Neural crest cell (in vitro differentiated cells): ENCODE measurements around the gene CRYZL1. TPM values are rescaled to one million over a fixed set of nuclear protein-coding genes. Genes with fewer than 3 reads are reported as not detected.

Experiments
- DNase-seq: peaks from one replicate; pipeline ENCODE4 v3.0.0; 2021; ENCODE audit warnings: low read depth, mixed read lengths, low spot score
- H3K27ac Mint-ChIP-seq: one replicate; pipeline ENCODE4 v1.8.0; 2021; ENCODE audit warnings: mild to moderate bottlenecking, mixed read lengths; ENCODE audit not compliant: unreplicated experiment
- H3K27me3 Mint-ChIP-seq: 2 replicates; pipeline ENCODE4 v1.8.0; 2021; ENCODE audit warnings: low read depth, mild to moderate bottlenecking, mixed read lengths
- H3K36me3 Mint-ChIP-seq: 2 replicates; pipeline ENCODE4 v1.8.0; 2021; ENCODE audit warnings: low read depth, mild to moderate bottlenecking, mixed read lengths
- H3K4me1 Mint-ChIP-seq: 2 replicates; pipeline ENCODE4 v1.8.0; 2021; ENCODE audit warnings: mixed read lengths
- H3K4me3 Mint-ChIP-seq: one replicate; pipeline ENCODE4 v1.8.0; 2021; ENCODE audit warnings: mild to moderate bottlenecking, mixed read lengths
- H3K9me3 Mint-ChIP-seq: 2 replicates; pipeline ENCODE4 v1.8.0; 2021; ENCODE audit warnings: mixed read lengths
- total RNA-seq: library from RNA; stranded (reverse); gene quantifications from 2 replicates; pipeline ENCODE4 v1.2.1, GENCODE V29; 2021
- TF ChIP-seq, protein P1 (sequence below): fragments of 200-600 bp; sonication (generic); conservative IDR thresholded peaks from 2 replicates; pipeline ENCODE4 v1.5.0; 2021; ENCODE audit warnings: antibody characterized with exemption, mild to moderate bottlenecking

CRYZL1 gene
- total RNA-seq, 1 donor from 2014 or later = 55.8 TPM

- Mint-ChIP-seq H3K27ac (no peak overlapping the region), H3K9me3 (no peaks in the 10 kb centered on the region), H3K27me3 (no peaks in the 10 kb centered on the region), H3K4me3 (peak overlapping the region; percentile 93), H3K4me1 (peaks cover 31% of the 10 kb centered on the region), H3K36me3 (peaks cover 6% of the 10 kb centered on the region)
- TF ChIP-seq, protein P1, sequence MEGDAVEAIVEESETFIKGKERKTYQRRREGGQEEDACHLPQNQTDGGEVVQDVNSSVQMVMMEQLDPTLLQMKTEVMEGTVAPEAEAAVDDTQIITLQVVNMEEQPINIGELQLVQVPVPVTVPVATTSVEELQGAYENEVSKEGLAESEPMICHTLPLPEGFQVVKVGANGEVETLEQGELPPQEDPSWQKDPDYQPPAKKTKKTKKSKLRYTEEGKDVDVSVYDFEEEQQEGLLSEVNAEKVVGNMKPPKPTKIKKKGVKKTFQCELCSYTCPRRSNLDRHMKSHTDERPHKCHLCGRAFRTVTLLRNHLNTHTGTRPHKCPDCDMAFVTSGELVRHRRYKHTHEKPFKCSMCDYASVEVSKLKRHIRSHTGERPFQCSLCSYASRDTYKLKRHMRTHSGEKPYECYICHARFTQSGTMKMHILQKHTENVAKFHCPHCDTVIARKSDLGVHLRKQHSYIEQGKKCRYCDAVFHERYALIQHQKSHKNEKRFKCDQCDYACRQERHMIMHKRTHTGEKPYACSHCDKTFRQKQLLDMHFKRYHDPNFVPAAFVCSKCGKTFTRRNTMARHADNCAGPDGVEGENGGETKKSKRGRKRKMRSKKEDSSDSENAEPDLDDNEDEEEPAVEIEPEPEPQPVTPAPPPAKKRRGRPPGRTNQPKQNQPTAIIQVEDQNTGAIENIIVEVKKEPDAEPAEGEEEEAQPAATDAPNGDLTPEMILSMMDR = no peak
- DNase-seq = no peak
These were observed 96.9 kb downstream of the CRYZL1 start for GRCh38 chr21:33544451-33545195.

- DNase-seq = peak; percentile 72
- H3K27ac Mint-ChIP-seq = peak overlapping the region; percentile 99
- no peaks in the 10 kb centered on the region for H3K27me3 Mint-ChIP-seq
- H3K4me1 Mint-ChIP-seq = peaks cover 31% of the 10 kb centered on the region
- H3K9me3 Mint-ChIP-seq = no peaks in the 10 kb centered on the region
- TF ChIP-seq, protein P1 = no peak
- peak overlapping the region; percentile 93 for H3K4me3 Mint-ChIP-seq
- H3K36me3 Mint-ChIP-seq = no peaks in the 10 kb centered on the region
These were observed 97.9 kb downstream of the CRYZL1 start for GRCh38 chr21:33543505-33544129.

DNA sequence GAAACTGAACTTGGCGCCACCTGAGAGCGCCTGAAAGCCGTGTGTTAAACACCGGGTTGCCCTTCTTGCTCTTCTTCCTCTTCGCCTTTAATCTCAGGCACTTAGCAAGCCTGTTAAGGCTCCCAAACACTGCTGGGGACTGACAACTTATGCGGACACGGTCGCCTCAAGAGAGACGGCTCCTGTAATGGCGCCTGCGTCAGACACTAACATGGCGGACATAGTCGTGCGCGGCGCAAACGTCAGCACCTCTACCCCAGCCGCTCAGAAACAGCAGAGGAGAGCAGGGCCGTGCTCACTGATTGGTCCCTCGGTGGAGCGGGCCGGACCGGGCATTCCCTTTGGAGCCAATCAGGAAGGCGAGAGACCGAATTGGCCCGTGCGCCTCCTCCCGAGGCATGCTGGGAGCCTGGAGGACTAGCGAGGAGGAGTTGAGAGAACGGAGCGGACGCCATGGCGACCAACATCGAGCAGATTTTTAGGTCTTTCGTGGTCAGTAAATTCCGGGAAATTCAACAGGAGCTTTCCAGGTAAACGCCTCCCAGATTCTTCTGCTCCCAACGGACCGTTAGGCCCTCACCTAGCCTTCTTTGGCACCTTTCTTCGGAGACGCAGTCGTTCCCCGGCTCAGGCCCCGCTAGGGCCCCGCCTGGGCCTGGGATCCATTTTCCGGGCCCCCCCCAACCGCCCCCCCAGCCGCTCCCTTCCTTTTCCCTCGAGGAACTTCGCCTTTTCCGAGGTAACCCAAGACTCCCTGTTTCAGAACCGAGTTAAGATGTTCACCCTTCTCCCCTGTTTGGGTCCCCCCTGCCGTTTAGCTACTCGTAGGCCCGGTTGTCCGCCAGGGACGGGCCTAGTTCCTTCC lies 98.7 kb downstream of the CRYZL1 start, which contains the start of gene SON:
Gene SON (plus strand): TSS at position 399 of the 865 bp plus-strand sequence. CDS start 55 bp downstream, at position 454.
- no peaks in the 10 kb centered on the region for H3K27me3 Mint-ChIP-seq
- peak within 1 kb of the TSS; percentile 93 for H3K4me3 Mint-ChIP-seq
- H3K27ac Mint-ChIP-seq = peak within 1 kb of the TSS; percentile 99
- H3K4me1 Mint-ChIP-seq = peaks cover 31% of the 10 kb centered on the region
- DNase-seq = peak; percentile 92
- no peaks in the 10 kb centered on the region for H3K9me3 Mint-ChIP-seq
- TF ChIP-seq, protein P1 = no peak
- no peaks in the 10 kb centered on the region for H3K36me3 Mint-ChIP-seq

- Mint-ChIP-seq H3K27ac (peak within 1 kb of the TSS; percentile 99), H3K36me3 (peaks cover 8% of the 10 kb centered on the region), H3K27me3 (no peaks in the 10 kb centered on the region), H3K4me1 (peaks cover 31% of the 10 kb centered on the region), H3K4me3 (peak within 1 kb of the TSS; percentile 93), H3K9me3 (no peaks in the 10 kb centered on the region)
- TF ChIP-seq, protein P1 = no peak
- peak; percentile 70 for DNase-seq
These were observed 99.5 kb downstream of the CRYZL1 start, which contains the start of gene GART for GRCh38 chr21:33541756-33542639. TSS of gene GART (minus strand) at chr21:33542117. CDS start at chr21:33539315, 2,802 bp downstream.
